Fibroblast of villous mesenchyme (primary cell): ENCODE results near the gene FGF18. TPM values are rescaled to one million over a fixed set of nuclear protein-coding genes. Genes with fewer than 3 reads are reported as not detected.

ENCODE experiments used
- DNase-seq: peaks from one replicate; pipeline ENCODE4 v3.0.0-alpha.2; 2010; ENCODE audit warnings: low read depth
- H3K4me3 ChIP-seq: 2 replicates; pipeline ENCODE4 v1.5.1; 2011; ENCODE audit warnings: low read depth, mild to moderate bottlenecking, low read length
- total RNA-seq: library from RNA; depleted of rRNA; stranded (reverse); fragments of >200 nt; gene quantifications from 2 replicates; pipeline ENCODE4 v1.2.3, GENCODE V29; 2012
- TF ChIP-seq, protein P1 (sequence below): IDR thresholded peaks from 2 replicates; pipeline ENCODE4 v1.5.1; 2012; ENCODE audit warnings: low read depth, mild to moderate bottlenecking, low read length; ENCODE audit not compliant: insufficient read depth

FGF18 gene
- total RNA-seq, 1 donor = under 0.01 TPM

DNA sequence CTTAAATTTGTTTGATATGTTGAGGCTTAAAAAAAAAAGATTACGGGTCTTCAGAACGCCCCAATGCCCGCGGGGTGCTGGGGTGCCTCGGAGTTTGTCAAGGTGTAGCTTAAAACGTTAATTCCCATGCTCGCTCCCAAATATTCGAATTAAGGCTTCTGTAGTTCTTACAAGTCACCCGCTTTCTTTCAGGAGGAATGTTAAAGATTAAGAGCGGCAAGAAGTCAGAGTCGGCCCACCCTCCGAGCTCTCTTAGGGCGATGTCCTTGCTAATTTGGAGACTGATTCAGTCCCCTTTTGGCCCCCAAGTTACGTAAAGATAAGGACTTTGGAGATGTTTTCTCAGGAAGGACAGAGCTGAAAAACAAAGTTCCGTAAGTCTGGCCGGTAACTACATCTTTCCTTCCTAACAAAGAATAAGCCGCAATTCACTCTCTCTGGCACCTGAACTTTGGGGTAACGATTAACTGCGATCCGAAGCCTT is 32.5 kb upstream of the FGF18 start:
- H3K4me3 ChIP-seq = peak overlapping the region; percentile 94
- no peak for DNase-seq
- TF ChIP-seq, protein P1, sequence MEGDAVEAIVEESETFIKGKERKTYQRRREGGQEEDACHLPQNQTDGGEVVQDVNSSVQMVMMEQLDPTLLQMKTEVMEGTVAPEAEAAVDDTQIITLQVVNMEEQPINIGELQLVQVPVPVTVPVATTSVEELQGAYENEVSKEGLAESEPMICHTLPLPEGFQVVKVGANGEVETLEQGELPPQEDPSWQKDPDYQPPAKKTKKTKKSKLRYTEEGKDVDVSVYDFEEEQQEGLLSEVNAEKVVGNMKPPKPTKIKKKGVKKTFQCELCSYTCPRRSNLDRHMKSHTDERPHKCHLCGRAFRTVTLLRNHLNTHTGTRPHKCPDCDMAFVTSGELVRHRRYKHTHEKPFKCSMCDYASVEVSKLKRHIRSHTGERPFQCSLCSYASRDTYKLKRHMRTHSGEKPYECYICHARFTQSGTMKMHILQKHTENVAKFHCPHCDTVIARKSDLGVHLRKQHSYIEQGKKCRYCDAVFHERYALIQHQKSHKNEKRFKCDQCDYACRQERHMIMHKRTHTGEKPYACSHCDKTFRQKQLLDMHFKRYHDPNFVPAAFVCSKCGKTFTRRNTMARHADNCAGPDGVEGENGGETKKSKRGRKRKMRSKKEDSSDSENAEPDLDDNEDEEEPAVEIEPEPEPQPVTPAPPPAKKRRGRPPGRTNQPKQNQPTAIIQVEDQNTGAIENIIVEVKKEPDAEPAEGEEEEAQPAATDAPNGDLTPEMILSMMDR = no peak

DNA sequence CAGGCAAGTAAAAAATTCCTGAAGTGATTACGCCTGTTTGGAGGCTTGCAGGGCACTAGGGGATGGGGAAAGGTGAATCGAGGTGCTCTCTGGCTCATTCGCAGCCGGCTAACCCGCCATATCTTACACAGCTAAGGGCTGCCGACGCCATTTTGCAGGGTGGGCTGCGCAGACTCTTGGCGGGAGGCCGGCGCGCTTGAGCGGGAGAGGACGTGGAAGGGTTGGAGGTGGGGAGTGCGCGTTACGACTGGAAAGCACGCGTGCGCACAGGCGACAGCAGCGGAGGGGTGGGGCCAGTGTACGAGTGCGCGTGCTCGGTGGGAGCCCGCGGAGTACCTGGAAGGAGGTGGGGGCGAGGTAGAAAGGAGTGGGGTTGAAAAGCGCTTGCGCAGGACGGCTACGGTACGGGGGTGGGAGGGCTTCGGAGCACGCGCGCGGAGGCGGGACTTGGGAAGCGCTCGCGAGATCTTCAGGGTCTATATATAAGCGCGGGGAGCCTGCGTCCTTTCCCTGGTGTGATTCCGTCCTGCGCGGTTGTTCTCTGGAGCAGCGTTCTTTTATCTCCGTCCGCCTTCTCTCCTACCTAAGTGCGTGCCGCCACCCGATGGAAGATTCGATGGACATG is 32.0 kb upstream of the FGF18 start, which contains the start of gene NPM1:
Gene NPM1 (plus strand): TSS at position 505 of the 625 bp plus-strand sequence. CDS start 100 bp downstream, at position 605.
- DNase-seq = peak; percentile 99
- H3K4me3 ChIP-seq = peak within 1 kb of the TSS; percentile 94
- TF ChIP-seq, protein P1 = no peak

DNA sequence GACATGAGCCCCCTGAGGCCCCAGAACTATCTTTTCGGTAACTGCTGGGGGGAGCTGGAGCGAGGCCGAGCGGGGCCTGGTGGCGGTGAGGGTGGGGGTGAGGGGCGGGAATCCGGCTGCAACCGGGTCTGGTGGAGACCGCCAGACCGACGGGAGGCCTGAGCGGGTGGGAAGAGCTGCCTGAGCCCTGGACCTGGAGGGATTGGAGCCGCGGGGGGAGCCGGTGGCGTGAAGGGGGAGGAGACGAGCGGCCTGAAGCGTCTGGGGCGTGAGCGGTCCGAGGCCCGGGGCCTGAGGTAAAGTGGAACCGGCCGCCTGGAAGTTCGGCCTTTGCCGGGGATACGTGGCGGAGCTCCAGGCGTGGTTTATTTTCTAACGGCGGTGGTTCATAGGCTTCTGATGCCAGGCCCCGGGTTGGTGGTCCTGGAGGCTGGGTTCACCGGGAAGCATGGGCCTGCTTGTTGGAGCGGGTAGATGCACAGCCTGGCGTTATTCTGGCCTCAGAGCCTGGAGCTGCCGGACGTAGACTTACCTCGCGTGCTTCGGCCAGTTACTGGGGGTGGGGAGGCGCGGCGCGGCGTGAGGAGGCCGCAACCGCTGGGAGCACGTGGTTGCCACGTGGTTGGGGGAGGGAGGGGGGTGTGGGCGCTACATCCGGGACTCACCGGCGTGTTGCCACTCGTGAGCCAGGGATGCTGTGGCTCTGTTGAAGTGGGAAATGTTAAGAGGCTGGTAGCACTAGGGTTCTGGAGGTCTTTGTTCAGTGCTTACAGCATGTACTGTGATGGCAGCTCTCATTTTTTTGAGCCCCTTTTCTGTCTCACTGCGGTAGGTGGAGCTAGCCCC is 31.3 kb upstream of the FGF18 start:
- TF ChIP-seq, protein P1 = no peak
- peak; percentile 79 for DNase-seq
- peak overlapping the region; percentile 94 for H3K4me3 ChIP-seq

DNA sequence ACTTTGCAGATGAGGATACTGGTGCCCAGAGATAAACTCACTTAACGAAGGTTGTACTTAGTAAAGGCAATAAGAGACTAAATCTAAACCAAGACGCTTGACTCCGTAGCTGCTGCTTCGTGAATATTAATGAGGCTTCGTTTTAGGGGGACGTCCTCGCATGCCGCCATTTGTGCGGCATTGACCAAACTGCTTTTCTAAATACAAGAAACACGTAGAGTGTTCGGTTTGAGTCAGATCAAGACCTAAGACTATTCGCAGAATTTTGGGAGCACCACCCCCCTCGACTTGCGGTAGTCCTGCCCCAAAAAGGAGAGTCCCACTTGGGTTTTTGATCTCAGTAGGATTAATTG is 30.7 kb upstream of the FGF18 start:
- TF ChIP-seq, protein P1 = no peak
- no peak for DNase-seq
- peak overlapping the region; percentile 94 for H3K4me3 ChIP-seq

DNA sequence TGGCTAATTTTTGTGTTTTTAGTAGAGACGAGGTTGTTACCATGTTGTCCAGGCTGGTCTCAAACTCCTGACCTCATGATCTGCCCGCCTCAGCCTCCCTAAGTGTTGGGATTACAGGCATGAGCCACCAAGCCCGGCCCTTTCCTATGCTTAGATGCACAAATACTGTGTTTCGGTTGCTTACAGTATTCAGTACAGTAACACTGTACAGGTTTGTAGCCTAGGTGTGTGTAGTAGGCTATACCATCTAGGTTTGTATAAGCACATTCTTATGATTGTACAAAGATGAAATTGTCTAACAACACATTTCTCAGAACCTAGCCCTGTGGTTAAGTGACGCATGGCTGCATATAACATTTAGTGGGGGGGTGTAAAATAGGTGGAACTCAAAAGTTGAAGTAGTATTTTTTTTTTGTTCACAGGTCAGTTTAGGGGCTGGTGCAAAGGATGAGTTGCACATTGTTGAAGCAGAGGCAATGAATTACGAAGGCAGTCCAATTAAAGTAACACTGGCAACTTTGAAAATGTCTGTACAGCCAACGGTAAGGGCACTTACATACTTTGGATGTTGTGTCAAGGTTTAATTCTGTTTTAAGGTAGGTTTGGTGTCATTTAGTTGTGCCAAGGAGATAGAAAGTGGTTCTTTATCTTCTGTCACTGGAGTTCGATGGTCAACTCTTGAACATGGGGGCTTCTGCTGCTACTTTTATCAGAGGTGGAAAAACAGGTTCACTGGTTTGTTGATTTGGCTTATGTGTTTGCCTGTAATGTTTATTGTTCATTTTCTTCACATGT is 28.4 kb upstream of the FGF18 start:
- no peak for DNase-seq
- TF ChIP-seq, protein P1 = no peak
- peak overlapping the region; percentile 29 for H3K4me3 ChIP-seq

DNA sequence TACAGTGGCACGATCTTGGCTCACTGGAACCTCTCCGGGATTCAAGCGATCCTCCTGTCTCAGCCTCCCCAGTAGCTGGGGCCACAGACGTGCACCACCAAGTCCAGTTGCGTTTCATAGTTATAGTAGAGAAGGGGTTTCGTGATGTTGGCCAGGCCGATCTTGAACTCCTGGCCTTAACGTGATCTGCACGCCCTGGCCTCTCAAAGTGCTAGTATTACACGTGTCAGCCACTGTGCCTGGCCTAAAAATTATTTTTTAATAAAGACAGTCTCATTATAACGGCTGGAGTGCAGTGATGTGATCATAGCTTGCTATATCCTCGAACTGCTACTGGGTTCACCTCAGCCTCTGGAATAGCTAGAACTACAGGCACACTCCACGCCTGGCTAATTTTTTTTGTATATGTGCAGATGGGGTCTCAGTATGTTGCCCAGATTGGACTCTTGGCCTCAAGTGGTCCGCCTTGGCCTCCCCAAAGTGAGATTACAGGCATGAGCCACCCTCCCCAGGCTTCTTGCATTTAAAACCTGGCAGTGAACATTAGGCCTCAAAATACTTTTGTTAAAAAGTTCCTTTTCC is 27.4 kb upstream of the FGF18 start:
- DNase-seq = no peak
- H3K4me3 ChIP-seq = no peak overlapping the region
- TF ChIP-seq, protein P1 = no peak
